GM19193 (cell line): ENCODE measurements around the gene ANKRD13A.

Experiments
- POLR2A ChIP-seq: IDR thresholded peaks from 4 replicates; pipeline ENCODE4 v1.6.1; 2011; ENCODE audit not compliant: insufficient read depth, insufficient read length; ENCODE audit errors: extremely low read depth

ANKRD13A gene

GRCh38 chr12:109995686-109996482 lies 3.3 kb upstream of the ANKRD13A start, which contains the start of gene GIT2:
TSS of gene GIT2 (minus strand) at chr12:109996368. CDS start at chr12:109996224, 144 bp downstream.
- TF ChIP-seq POLR2A = peak; percentile 89

- no peak for TF ChIP-seq POLR2A
Observed at GRCh38 chr12:109996483-109996853, 2.8 kb upstream of the ANKRD13A start.

GRCh38 chr12:109997393-109997792 lies 1.8 kb upstream of the ANKRD13A start:
- no peak for TF ChIP-seq POLR2A

- TF ChIP-seq POLR2A = no peak
Observed at GRCh38 chr12:109998241-109998903, 858 bp upstream of the ANKRD13A start.

- no peak for TF ChIP-seq POLR2A
Observed at GRCh38 chr12:109999649-109999971, 380 bp downstream of the ANKRD13A start.

GRCh38 chr12:109999983-110000505 lies 814 bp downstream of the ANKRD13A start:
- no peak for TF ChIP-seq POLR2A

GRCh38 chr12:110001596-110001995 lies 2.4 kb downstream of the ANKRD13A start:
- TF ChIP-seq POLR2A = no peak

- TF ChIP-seq POLR2A = no peak
Observed at GRCh38 chr12:110002676-110003515, 3.7 kb downstream of the ANKRD13A start.

- TF ChIP-seq POLR2A = no peak
Observed at GRCh38 chr12:110004598-110004997, 5.4 kb downstream of the ANKRD13A start.

- no peak for TF ChIP-seq POLR2A
Observed at GRCh38 chr12:110005319-110005973, 6.2 kb downstream of the ANKRD13A start.

- no peak for TF ChIP-seq POLR2A
Observed at GRCh38 chr12:110006115-110006514, 6.9 kb downstream of the ANKRD13A start.

- no peak for TF ChIP-seq POLR2A
Observed at GRCh38 chr12:110007881-110008280, 8.7 kb downstream of the ANKRD13A start.

- TF ChIP-seq POLR2A = peak; percentile 56
Observed at GRCh38 chr12:110010853-110011723, 11.9 kb downstream of the ANKRD13A start.

GRCh38 chr12:110012137-110012536 lies 12.9 kb downstream of the ANKRD13A start:
- TF ChIP-seq POLR2A = no peak
